Measurements from ENCODE around the gene SLC12A8. TPM values are rescaled to one million over a fixed set of nuclear protein-coding genes. Genes with fewer than 3 reads are reported as not detected.

SLC12A8 gene
- total and polyA plus RNA-seq, 10 of the 15 experiments (the other 5 are each of a cell fraction or from before 2014, with no cell fraction given) = 2.5 to 71.6 (median 50.1) TPM

GRCh38 chr3:125069452-125069851 is 143.1 kb downstream of the SLC12A8 start:
- H2AFZ ChIP-seq (ENCODE audit: control insufficient read depth, low read depth, low read length) = no peak overlapping the region
- no peak overlapping the region for H3K9ac ChIP-seq (ENCODE audit: control insufficient read depth, insufficient read depth, low read length)
- in situ Hi-C loops (cut with MboI) = no loop called here
- H3K4me2 ChIP-seq (ENCODE audit: control insufficient read depth, insufficient read depth) = no peak overlapping the region
- ChIA-PET CTCF (interaction anchor here (0.9 to 1.6 kb wide), 2 partner anchors 300 to 503 kb away, joined by 3 to 4 read pairs; no protein-coding TSS in a partner anchor), POLR2A (no interaction called here), SMC1A (ENCODE audit: uncharacterized antibody, unreplicated experiment) (interaction anchor here (1.0 to 1.5 kb wide), 4 partner anchors 10 to 110 kb away, joined by 3 to 6 read pairs (median 4); no protein-coding TSS in a partner anchor), RAD21 (ENCODE audit: unreplicated experiment) (no interaction called here)
- ATAC-seq (no peak), DNase-seq (ENCODE audit: low read depth, low spot score) (no peak), FAIRE-seq (no peak)
- intact Hi-C loops (cut with micrococcal nuclease; ENCODE audit: unreplicated experiment) = no loop called here
- H4K20me1 ChIP-seq (ENCODE audit: control insufficient read depth, insufficient read depth) = no peaks in the 10 kb centered on the region
- 4% methylated on average over 1 of the region's 1 CpG for WGBS (ENCODE audit: insufficient coverage, insufficient replicate concordance, low lambda C conversion rate, missing lambda C conversion rate)
- no peak for TF ChIP-seq GABPA (IDR thresholded peaks at IDR 0.05; ENCODE audit: low read depth)
- TF ChIP-seq, protein P1, sequence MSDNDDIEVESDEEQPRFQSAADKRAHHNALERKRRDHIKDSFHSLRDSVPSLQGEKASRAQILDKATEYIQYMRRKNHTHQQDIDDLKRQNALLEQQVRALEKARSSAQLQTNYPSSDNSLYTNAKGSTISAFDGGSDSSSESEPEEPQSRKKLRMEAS (IDR thresholded peaks at IDR 0.05; ENCODE audit: low read depth, low read length) = no peak
- no peak for TF ChIP-seq NFYA (IDR thresholded peaks at IDR 0.05; ENCODE audit: borderline replicate concordance, low read depth, low read length)
- TF ChIP-seq, protein P2, sequence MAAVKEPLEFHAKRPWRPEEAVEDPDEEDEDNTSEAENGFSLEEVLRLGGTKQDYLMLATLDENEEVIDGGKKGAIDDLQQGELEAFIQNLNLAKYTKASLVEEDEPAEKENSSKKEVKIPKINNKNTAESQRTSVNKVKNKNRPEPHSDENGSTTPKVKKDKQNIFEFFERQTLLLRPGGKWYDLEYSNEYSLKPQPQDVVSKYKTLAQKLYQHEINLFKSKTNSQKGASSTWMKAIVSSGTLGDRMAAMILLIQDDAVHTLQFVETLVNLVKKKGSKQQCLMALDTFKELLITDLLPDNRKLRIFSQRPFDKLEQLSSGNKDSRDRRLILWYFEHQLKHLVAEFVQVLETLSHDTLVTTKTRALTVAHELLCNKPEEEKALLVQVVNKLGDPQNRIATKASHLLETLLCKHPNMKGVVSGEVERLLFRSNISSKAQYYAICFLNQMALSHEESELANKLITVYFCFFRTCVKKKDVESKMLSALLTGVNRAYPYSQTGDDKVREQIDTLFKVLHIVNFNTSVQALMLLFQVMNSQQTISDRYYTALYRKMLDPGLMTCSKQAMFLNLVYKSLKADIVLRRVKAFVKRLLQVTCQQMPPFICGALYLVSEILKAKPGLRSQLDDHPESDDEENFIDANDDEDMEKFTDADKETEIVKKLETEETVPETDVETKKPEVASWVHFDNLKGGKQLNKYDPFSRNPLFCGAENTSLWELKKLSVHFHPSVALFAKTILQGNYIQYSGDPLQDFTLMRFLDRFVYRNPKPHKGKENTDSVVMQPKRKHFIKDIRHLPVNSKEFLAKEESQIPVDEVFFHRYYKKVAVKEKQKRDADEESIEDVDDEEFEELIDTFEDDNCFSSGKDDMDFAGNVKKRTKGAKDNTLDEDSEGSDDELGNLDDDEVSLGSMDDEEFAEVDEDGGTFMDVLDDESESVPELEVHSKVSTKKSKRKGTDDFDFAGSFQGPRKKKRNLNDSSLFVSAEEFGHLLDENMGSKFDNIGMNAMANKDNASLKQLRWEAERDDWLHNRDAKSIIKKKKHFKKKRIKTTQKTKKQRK (IDR thresholded peaks at IDR 0.05; ENCODE audit: low read depth, low read length) = no peak
- TF ChIP-seq ZSCAN29 (IDR thresholded peaks at IDR 0.05) = no peak
- TF ChIP-seq SMC3 (IDR thresholded peaks at IDR 0.05; ENCODE audit: borderline replicate concordance, low read length) = no peak
- TF ChIP-seq MEF2A (IDR thresholded peaks at IDR 0.05; ENCODE audit: insufficient read depth, low read depth, low read length) = no peak
- TF ChIP-seq CBFB (IDR thresholded peaks at IDR 0.05; ENCODE audit: low read depth) = no peak
- no peak for TF ChIP-seq FOXM1 (IDR thresholded peaks at IDR 0.05; ENCODE audit: low read depth, low read length)
- TF ChIP-seq SRF (IDR thresholded peaks at IDR 0.05; ENCODE audit: low read depth in 2 of 2, low read length in 2 of 2) = no peak
- TF ChIP-seq, protein P3, sequence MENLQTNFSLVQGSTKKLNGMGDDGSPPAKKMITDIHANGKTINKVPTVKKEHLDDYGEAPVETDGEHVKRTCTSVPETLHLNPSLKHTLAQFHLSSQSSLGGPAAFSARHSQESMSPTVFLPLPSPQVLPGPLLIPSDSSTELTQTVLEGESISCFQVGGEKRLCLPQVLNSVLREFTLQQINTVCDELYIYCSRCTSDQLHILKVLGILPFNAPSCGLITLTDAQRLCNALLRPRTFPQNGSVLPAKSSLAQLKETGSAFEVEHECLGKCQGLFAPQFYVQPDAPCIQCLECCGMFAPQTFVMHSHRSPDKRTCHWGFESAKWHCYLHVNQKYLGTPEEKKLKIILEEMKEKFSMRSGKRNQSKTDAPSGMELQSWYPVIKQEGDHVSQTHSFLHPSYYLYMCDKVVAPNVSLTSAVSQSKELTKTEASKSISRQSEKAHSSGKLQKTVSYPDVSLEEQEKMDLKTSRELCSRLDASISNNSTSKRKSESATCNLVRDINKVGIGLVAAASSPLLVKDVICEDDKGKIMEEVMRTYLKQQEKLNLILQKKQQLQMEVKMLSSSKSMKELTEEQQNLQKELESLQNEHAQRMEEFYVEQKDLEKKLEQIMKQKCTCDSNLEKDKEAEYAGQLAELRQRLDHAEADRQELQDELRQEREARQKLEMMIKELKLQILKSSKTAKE (IDR thresholded peaks at IDR 0.05; ENCODE audit: low read depth, poor library complexity, severe bottlenecking) = no peak
- TF ChIP-seq PKNOX1 (IDR thresholded peaks at IDR 0.05) = no peak
- no peak for TF ChIP-seq YBX1 (IDR thresholded peaks at IDR 0.05)
- BruUV-seq (replicated peaks) = no TSS peak
- H3K27me3 ChIP-seq (replicated peaks in 1 of 2; ENCODE audit: control insufficient read depth in 2 of 2, insufficient read depth in 2 of 2, low read length in 1 of 2) = no peaks in the 10 kb centered on the region; a peak in 1 of 4 replicates
- no peaks in the 10 kb centered on the region for H3K79me2 ChIP-seq (ENCODE audit: control insufficient read depth, insufficient read depth, low read length)
- H3K4me1 ChIP-seq (ENCODE audit: control insufficient read depth, insufficient read depth, low read length) = no peaks in the 10 kb centered on the region
- no peaks in the 10 kb centered on the region for H3K36me3 ChIP-seq (ENCODE audit: control insufficient read depth in 2 of 2, insufficient read depth in 2 of 2, low read length in 1 of 2)
- H3K9me3 ChIP-seq (replicated peaks; ENCODE audit: control insufficient read depth, insufficient read depth, low read length) = no peaks in the 10 kb centered on the region
- no peak overlapping the region for H3K27ac ChIP-seq (ENCODE audit: control insufficient read depth, insufficient read depth)
- no peak overlapping the region for H3K4me3 ChIP-seq
